Left hindlimb (tissue), 1 donor: Measurements from ENCODE around the gene RABAC1.
"Not testable (repeated sequence)": the region's sequence is repeated elsewhere in the genome, so short reads cannot be mapped to it uniquely, and the experiment has no call there.

Experiments used
- DNase-seq: peaks from one replicate; pipeline ENCODE4 v3.0.0-alpha.2; 2018

Gene RABAC1

GRCh38 chr19:41927497-41928192 lies 31.5 kb downstream of the RABAC1 start:
- no peak for DNase-seq

GRCh38 chr19:41926763-41927496 lies 32.2 kb downstream of the RABAC1 start:
- no peak for DNase-seq

GRCh38 chr19:41926028-41926762 lies 32.9 kb downstream of the RABAC1 start:
- no peak for DNase-seq

GRCh38 chr19:41925208-41926003 lies 33.7 kb downstream of the RABAC1 start:
- DNase-seq: no peak

- no peak for DNase-seq
Measured at GRCh38 chr19:41924151-41925145, 34.7 kb downstream of the RABAC1 start.

GRCh38 chr19:41923045-41923788 lies 35.9 kb downstream of the RABAC1 start:
- no peak for DNase-seq

- no peak for DNase-seq
Measured at GRCh38 chr19:41922585-41922984, 36.5 kb downstream of the RABAC1 start.

GRCh38 chr19:41921577-41922576 lies 37.2 kb downstream of the RABAC1 start:
- no peak for DNase-seq

GRCh38 chr19:41920882-41921576 lies 38.1 kb downstream of the RABAC1 start:
- no peak for DNase-seq

GRCh38 chr19:41919948-41920712 lies 39.0 kb downstream of the RABAC1 start:
- DNase-seq: no peak

- no peak for DNase-seq
Measured at GRCh38 chr19:41918653-41919244, 40.4 kb downstream of the RABAC1 start.

- DNase-seq: no peak
Measured at GRCh38 chr19:41918095-41918494, 41.0 kb downstream of the RABAC1 start.

GRCh38 chr19:41917676-41918075 lies 41.4 kb downstream of the RABAC1 start:
- no peak for DNase-seq

- no peak for DNase-seq
Measured at GRCh38 chr19:41915776-41916414, 43.2 kb downstream of the RABAC1 start.

- DNase-seq: no peak
Measured at GRCh38 chr19:41915021-41915775, 43.9 kb downstream of the RABAC1 start.

GRCh38 chr19:41914424-41914834 lies 44.7 kb downstream of the RABAC1 start:
- DNase-seq: not testable (repeated sequence)
